ENCODE measurements around the gene STPG2. TPM values are rescaled to one million over a fixed set of nuclear protein-coding genes. Genes with fewer than 3 reads are reported as not detected.

The STPG2 gene
- total and polyA plus RNA-seq, 9 donors = 0.06 to 1.3 (median 0.53) TPM; not detected in 1

DNA sequence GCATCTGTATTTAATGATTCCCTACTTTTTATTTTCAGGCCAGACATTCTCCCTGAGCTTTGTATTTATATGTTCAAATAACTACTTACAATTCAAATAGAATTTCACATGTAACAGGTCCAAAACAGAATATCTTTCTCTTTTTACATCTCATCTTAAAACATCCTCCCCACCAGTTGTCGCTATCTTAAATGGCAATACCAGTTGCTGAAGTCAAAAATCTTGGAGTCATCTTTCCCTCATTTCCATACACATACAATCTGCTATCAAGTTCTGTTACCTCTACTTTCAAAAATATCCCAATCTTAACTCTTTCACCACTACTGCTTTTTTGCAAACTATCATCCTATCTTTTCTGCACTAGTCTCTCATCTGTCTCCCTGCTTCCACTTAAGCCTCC is 330.5 kb downstream of the STPG2 start:
- intact Hi-C loops (cut with DNase I) = no loop called here
- no peaks in the 10 kb centered on the region for H3K9me3 ChIP-seq
- TF ChIP-seq POLR2A (IDR thresholded peaks at IDR 0.05) = no peak
- TF ChIP-seq EP300 (IDR thresholded peaks at IDR 0.05) = no peak
- TF ChIP-seq, protein P1, sequence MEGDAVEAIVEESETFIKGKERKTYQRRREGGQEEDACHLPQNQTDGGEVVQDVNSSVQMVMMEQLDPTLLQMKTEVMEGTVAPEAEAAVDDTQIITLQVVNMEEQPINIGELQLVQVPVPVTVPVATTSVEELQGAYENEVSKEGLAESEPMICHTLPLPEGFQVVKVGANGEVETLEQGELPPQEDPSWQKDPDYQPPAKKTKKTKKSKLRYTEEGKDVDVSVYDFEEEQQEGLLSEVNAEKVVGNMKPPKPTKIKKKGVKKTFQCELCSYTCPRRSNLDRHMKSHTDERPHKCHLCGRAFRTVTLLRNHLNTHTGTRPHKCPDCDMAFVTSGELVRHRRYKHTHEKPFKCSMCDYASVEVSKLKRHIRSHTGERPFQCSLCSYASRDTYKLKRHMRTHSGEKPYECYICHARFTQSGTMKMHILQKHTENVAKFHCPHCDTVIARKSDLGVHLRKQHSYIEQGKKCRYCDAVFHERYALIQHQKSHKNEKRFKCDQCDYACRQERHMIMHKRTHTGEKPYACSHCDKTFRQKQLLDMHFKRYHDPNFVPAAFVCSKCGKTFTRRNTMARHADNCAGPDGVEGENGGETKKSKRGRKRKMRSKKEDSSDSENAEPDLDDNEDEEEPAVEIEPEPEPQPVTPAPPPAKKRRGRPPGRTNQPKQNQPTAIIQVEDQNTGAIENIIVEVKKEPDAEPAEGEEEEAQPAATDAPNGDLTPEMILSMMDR (IDR thresholded peaks at IDR 0.05) = no peak
- H3K27ac ChIP-seq = no peak overlapping the region
- 95 to 97% (median 96%) methylated on average over 1 of the region's 1 CpG for WGBS, 3 donors
- DNase-seq = no peak
- no peaks in the 10 kb centered on the region for H3K4me1 ChIP-seq (ENCODE audit: insufficient read depth)
- H3K27me3 ChIP-seq = no peaks in the 10 kb centered on the region
- no peaks in the 10 kb centered on the region for H3K36me3 ChIP-seq
- H3K4me3 ChIP-seq = no peak overlapping the region

DNA sequence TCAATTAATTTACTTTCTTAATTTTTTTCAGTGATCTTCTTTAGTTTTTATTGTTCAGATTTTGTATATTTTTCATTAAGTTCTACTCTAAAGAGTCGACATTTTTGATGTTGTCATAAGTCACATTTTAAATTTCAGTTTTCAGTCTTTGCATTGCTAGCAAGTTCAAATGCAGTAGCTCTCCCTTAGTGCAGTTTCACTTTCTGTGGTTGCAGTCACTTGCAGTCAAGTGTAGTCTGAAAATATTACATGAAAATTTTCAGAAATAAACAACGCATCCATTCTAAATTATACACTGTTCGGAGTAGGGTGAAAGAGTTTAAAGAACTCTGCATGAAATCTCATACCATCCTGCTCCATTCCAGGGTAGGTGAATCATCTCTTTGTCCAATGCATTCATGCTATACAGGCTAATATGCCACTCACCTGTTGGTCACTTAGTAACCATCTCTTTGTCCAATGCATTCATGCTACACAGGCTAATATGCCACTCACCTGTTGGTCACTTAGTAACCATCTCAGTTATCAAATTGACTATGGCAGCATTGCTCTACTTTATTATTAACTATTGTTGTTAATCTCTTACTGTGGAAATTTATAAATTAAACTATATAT is 356.9 kb downstream of the STPG2 start:
- Histone ChIP-seq H3K27me3 (no peaks in the 10 kb centered on the region), H3K4me1 (ENCODE audit: insufficient read depth) (no peaks in the 10 kb centered on the region), H3K36me3 (no peaks in the 10 kb centered on the region), H3K4me3 (no peak overlapping the region), H3K9me3 (no peaks in the 10 kb centered on the region), H3K27ac (no peak overlapping the region)
- no peak for DNase-seq
- 92 to 94% (median 94%) methylated on average over 3 of the region's 3 CpGs for WGBS, 3 donors
- no peak for TF ChIP-seq EP300 (IDR thresholded peaks at IDR 0.05)
- TF ChIP-seq, protein P1 (IDR thresholded peaks at IDR 0.05) = no peak
- no peak for TF ChIP-seq POLR2A (IDR thresholded peaks at IDR 0.05)
- intact Hi-C loops (cut with DNase I) = no loop called here

DNA sequence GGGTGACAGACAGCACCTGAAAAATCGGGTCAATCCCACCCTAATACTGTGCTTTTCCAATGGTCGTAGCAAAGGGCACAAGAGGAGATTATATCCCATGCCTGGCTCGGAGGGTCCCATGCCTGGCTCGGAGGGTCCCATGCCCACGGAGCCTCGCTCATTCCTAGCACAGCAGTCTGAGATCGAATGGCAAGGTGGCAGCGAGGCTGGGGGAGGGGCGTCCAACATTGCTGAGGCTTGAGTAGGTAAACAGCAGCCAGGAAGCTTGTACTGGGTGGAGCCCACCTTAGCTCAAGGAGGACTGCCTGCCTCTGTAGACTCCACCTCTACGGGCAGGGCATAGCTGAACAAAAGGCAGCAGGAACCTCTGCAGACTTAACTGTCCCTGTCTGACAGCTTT is 365.1 kb downstream of the STPG2 start:
- DNase-seq = no peak
- Histone ChIP-seq H3K4me1 (ENCODE audit: insufficient read depth) (no peaks in the 10 kb centered on the region), H3K9me3 (no peaks in the 10 kb centered on the region), H3K27me3 (no peaks in the 10 kb centered on the region), H3K4me3 (no peak overlapping the region), H3K27ac (no peak overlapping the region), H3K36me3 (no peaks in the 10 kb centered on the region)
- intact Hi-C loops (cut with DNase I) = no loop called here
- no peak for TF ChIP-seq EP300 (IDR thresholded peaks at IDR 0.05)
- no peak for TF ChIP-seq POLR2A (IDR thresholded peaks at IDR 0.05)
- TF ChIP-seq, protein P1 (IDR thresholded peaks at IDR 0.05) = no peak
- 92 to 96% (median 95%) methylated on average over 10 of the region's 10 CpGs for WGBS, 3 donors

DNA sequence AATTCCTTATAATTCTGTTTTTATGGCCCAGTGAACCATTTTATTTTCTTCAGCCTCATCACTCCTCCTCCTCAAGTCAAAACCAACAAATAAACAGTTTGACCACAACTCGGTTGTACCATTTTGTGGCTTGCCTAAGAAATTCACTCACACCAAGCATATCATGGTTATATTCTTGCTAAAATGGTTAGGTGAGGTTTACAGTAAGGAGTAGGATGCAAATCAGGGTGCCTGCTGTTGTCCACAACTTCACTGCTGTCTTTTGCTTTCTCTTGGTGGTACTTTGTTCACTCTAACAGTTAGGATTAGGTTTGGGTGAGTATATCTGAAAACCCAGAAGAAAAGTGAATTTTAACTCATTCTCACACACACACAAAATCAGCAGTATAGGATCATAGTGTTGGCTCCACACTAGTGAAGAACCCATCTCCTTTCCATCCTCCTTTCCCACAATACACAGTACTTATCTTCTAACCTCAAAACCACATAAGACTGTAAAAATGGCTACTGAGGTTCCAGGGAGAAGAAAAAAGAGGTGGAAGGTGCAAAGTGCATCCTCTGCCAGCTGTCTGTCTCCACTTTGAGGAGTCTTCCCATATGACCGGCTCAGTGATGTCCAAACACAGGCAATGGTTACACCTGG is 368.8 kb downstream of the STPG2 start:
- no peak for DNase-seq
- WGBS, 3 donors = 85 to 92% (median 91%) methylated on average over 2 of the region's 2 CpGs
- Histone ChIP-seq H3K27me3 (no peaks in the 10 kb centered on the region), H3K4me3 (no peak overlapping the region), H3K27ac (no peak overlapping the region), H3K9me3 (no peaks in the 10 kb centered on the region), H3K4me1 (ENCODE audit: insufficient read depth) (no peaks in the 10 kb centered on the region), H3K36me3 (no peaks in the 10 kb centered on the region)
- intact Hi-C loops (cut with DNase I) = no loop called here
- no peak for TF ChIP-seq POLR2A (IDR thresholded peaks at IDR 0.05)
- TF ChIP-seq EP300 (IDR thresholded peaks at IDR 0.05) = no peak
- TF ChIP-seq, protein P1 (IDR thresholded peaks at IDR 0.05) = no peak

Measured in ovary (tissue), 9 donors.